ENCODE data around the gene RANBP17.
A peak's percentile ranks its signal among the peaks of the same experiment; 100 is the strongest.
"Not testable (repeated sequence)": the region's sequence is repeated elsewhere in the genome, so short reads cannot be mapped to it uniquely, and the experiment has no call there.

RANBP17 gene

GRCh38 chr5:170861917-170862766, at the start of gene RANBP17:
TSS of gene RANBP17 (plus strand) at chr5:170862018.
- DNase-seq (ENCODE audit: low read depth in 2 of 2): peak; percentile 33 to 38

- DNase-seq (ENCODE audit: low read depth in 2 of 2): no peak
These were observed 48.6 kb upstream of the RANBP17 start for GRCh38 chr5:170813231-170813630.

- no peak for DNase-seq (ENCODE audit: low read depth in 2 of 2)
These were observed 44.6 kb upstream of the RANBP17 start for GRCh38 chr5:170817195-170817594.

- DNase-seq (ENCODE audit: low read depth in 2 of 2): peak in 1 of 2 experiments; percentile 4
These were observed 43.6 kb upstream of the RANBP17 start for GRCh38 chr5:170818232-170818631.

- DNase-seq (ENCODE audit: low read depth in 2 of 2): no peak
These were observed 42.0 kb upstream of the RANBP17 start for GRCh38 chr5:170819824-170820223.

- DNase-seq (ENCODE audit: low read depth in 2 of 2): no peak
These were observed 40.5 kb upstream of the RANBP17 start for GRCh38 chr5:170821257-170821800.

GRCh38 chr5:170826117-170826516, 35.7 kb upstream of the RANBP17 start:
- no peak for DNase-seq (ENCODE audit: low read depth in 2 of 2)

GRCh38 chr5:170832241-170832640, 29.6 kb upstream of the RANBP17 start:
- no peak for DNase-seq (ENCODE audit: low read depth in 2 of 2)

- not testable (repeated sequence) for DNase-seq (ENCODE audit: low read depth in 2 of 2)
These were observed 27.8 kb upstream of the RANBP17 start for GRCh38 chr5:170833981-170834380.

- DNase-seq (ENCODE audit: low read depth in 2 of 2): no peak
These were observed 25.6 kb upstream of the RANBP17 start for GRCh38 chr5:170836226-170836625.

- no peak for DNase-seq (ENCODE audit: low read depth in 2 of 2)
These were observed 17.9 kb upstream of the RANBP17 start for GRCh38 chr5:170843870-170844269.

- DNase-seq (ENCODE audit: low read depth in 2 of 2): no peak
These were observed 17.2 kb upstream of the RANBP17 start for GRCh38 chr5:170844651-170845050.

GRCh38 chr5:170846416-170846815, 15.4 kb upstream of the RANBP17 start:
- DNase-seq (ENCODE audit: low read depth in 2 of 2): no peak

GRCh38 chr5:170846846-170847245, 15.0 kb upstream of the RANBP17 start:
- no peak for DNase-seq (ENCODE audit: low read depth in 2 of 2)

- no peak for DNase-seq (ENCODE audit: low read depth in 2 of 2)
These were observed 13.8 kb upstream of the RANBP17 start for GRCh38 chr5:170848033-170848432.

GRCh38 chr5:170849374-170849773, 12.4 kb upstream of the RANBP17 start:
- DNase-seq (ENCODE audit: low read depth in 2 of 2): no peak

- DNase-seq (ENCODE audit: low read depth in 2 of 2): no peak
These were observed 7.3 kb upstream of the RANBP17 start for GRCh38 chr5:170854566-170854965.

GRCh38 chr5:170857066-170857465, 4.8 kb upstream of the RANBP17 start:
- no peak for DNase-seq (ENCODE audit: low read depth in 2 of 2)

GRCh38 chr5:170860415-170860814, 1.4 kb upstream of the RANBP17 start:
- no peak for DNase-seq (ENCODE audit: low read depth in 2 of 2)

GRCh38 chr5:170860818-170861666, 776 bp upstream of the RANBP17 start:
- DNase-seq (ENCODE audit: low read depth in 2 of 2): no peak

- DNase-seq (ENCODE audit: low read depth in 2 of 2): no peak
These were observed 226 bp upstream of the RANBP17 start for GRCh38 chr5:170861667-170861916.

GRCh38 chr5:170863646-170864045, 1.8 kb downstream of the RANBP17 start:
- DNase-seq (ENCODE audit: low read depth in 2 of 2): peak; percentile 40 to 41

- DNase-seq (ENCODE audit: low read depth in 2 of 2): no peak
These were observed 3.8 kb downstream of the RANBP17 start for GRCh38 chr5:170865622-170866021.

Measured in fibroblast of skin of left biceps (primary cell).